ENCODE data around the gene LRRC14B.
"Not testable (repeated sequence)": the region's sequence is repeated elsewhere in the genome, so short reads cannot be mapped to it uniquely, and the experiment has no call there.

The LRRC14B gene

GRCh38 chr5:192970-193831, 1.9 kb downstream of the LRRC14B start:
- DNase-seq: no peak

DNA sequence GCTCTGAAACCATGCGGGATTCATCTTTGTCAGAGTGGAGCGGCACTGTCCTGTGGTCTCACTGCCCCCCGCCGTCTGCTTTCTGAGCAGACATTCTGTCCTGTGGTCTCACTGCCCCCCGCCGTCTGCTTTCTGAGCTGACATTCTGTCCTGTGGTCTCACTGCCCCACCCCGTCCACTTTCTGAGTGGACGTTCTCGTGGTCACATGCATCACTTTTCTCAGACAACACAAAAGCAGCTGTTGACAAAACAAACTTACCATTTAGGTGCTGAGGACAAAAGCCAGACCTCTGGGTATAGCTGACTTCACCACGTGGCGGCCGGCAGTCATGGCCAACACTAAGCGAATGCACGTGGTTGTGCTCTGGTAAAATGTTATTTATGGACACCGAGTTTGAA, 2.8 kb downstream of the LRRC14B start:
- no peak for DNase-seq

DNA sequence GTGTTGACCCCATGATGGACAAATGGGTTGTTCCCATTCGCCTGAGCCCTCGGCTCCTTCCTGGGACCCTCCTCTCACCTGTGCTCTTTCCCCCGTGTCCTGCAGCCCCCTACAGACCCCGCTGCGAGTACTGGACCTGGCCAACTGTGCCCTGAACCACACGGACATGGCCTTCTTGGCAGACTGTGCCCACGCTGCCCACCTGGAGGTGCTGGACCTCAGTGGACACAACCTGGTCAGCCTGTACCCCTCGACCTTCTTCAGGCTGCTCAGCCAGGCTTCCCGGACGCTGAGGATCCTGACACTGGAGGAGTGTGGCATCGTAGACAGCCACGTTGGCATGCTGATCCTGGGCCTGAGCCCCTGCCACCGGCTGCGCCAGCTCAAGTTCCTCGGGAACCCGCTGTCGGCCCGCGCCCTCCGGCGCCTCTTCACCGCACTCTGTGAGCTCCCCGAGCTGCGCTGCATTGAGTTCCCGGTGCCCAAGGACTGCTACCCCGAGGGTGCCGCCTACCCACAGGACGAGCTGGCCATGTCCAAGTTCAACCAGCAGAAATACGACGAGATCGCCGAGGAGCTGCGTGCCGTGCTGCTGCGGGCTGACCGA, 3.4 kb downstream of the LRRC14B start:
- DNase-seq: no peak

DNA sequence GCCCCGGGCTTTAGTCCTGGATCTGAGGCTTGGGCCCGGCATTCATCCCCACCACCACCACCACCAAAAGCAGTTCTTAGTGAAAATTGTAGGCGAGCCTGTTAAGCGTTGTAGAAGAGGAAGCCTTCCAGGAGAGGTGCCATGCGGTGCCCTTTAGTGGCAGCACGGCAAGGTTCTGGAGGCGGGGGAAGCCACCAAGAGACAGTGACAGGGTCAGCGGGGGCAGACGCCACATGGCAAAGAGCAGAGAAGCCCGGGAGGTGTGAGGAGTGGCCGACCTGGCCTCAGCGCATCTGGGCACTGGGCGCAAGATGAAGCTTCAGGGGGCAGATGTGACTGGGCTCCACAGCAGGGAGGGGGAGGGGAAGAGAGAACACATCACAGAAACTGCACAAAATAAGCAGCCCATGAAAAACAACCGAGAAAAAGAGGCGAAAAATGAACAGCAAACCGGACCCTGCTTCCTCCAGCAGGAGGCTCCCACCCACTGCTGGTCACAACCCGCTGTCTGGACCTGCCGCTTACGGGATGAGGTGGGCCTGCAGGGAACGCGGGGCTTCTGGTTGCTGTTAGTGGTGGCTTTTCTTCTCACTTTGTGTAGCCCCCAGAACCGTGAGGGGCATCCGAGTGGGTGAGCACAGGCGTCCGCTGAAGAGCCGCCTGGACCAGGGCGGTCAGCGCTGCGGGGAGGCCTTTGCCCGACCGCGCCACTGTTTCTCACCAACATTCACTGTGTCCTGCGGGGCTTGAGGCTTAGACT, 4.3 kb downstream of the LRRC14B start:
- DNase-seq: no peak

DNA sequence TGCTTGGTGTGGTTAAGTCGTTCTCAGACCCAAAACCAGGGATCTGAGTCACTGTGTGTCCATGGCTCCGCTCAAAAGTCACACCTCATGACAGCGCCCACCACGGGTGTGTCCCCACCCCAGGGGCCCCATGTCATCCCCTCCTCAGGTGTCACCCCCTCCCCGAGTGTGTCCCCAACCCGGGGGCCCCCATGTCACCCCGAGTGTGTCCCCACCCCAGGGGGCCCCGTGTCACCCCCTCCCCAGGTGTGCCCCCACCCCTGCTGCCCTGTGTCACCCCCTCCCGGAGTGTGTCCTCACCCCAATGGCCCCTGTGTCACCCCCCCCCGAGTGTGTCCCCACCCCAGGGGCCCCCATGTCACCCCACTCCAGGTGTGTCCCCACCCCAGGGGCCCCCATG, 5.1 kb downstream of the LRRC14B start:
- no peak for DNase-seq

- not testable (repeated sequence) for DNase-seq
Observed at GRCh38 chr5:197031-197430, 5.7 kb downstream of the LRRC14B start.

- no peak for DNase-seq
Observed at GRCh38 chr5:197892-198489, 6.7 kb downstream of the LRRC14B start.

GRCh38 chr5:198516-199196, 7.4 kb downstream of the LRRC14B start:
- DNase-seq: no peak

- no peak for DNase-seq
Observed at GRCh38 chr5:199197-199949, 8.1 kb downstream of the LRRC14B start.

DNA sequence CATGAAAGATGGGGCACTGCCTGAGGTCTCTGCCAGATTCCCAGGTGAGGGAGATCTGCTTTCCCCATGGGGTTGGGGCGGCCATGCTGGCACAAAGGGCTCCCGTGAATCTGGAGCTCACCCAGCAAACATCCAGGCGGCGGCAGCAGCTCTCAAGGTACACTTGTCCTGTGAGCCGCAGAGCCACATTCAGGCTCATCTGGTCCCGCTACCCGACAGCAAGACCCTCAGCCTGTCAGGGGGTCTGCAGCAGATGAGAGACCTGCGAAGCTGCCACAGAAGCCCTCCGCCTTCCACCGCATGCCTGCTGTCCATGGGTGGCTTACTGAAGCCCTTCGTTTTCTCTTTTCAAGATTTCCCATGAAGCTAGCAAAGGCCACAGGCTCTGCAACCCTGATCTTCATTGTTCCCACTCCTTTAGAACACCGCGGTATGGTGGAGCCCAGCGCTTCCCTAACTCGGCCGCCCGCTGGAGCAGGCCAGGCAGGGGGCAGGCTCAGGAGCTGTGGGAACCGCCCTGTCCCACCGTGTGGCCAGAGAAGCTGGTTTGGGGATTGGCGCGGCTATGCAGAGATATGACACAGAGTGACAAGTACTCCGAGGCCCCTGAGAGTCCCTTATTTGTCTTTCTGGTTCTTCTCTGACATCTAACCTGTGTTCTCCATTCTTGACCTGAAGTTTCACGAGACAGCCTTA, 8.8 kb downstream of the LRRC14B start:
- no peak for DNase-seq

DNA sequence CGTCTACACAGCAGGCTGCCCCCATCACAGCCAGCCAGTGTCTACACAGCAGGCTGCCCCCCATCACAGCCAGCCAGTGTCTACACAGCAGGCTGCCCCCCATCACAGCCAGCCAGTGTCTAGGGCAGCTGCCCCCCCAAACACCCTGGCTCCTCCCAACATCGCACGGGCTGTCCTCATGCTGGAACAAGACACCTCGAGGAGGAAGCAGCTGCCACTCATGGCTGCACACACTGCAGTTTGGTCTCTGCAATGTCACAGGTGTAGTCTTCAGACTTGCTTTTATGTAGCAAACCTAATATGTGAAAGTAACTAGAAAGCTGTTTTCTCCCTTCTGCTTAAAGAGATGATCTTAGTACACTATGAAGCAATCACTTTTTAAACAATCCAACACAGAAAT, 9.7 kb downstream of the LRRC14B start:
- no peak for DNase-seq

DNA sequence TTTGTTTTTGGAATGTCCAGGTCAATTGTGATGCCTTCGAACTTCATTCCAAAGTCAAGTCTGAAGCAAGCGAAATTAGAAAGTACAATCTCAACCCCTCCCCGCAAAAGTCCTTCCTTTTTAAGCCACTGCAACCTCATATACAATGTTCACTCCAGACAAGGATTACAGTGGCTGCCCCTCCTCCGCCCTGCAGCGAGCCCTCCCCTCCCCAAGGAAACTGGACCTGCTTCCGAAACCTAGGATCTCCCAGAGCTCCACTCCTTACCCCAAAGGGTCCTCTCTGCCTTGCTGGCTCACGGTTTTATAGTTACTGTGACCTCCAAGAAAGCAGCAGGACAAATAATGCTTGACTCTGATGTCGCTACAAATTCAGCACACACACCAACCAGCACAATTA, 10.4 kb downstream of the LRRC14B start:
- DNase-seq: no peak

GRCh38 chr5:203246-203930, 12.1 kb downstream of the LRRC14B start:
- DNase-seq: no peak

DNA sequence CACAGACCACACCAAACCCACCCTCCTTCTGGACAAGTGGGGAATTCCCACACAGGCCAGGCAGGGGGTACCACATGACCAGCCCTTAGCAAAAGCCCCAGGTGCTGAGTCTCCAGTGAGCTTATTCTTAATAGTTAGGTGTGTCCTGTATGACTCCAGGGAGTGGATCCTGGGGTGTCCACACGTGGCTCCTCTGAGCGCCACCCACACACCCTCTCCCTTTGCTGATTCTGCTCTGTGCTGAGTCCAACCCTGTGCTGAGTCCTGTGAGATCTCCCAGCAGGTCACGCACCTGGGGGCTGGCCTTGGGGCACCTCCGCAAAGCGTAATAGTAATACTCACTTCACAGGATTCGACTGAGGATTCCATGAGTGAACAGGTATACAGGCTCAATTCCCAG, 12.7 kb downstream of the LRRC14B start:
- no peak for DNase-seq

- no peak for DNase-seq
Observed at GRCh38 chr5:204462-204861, 13.2 kb downstream of the LRRC14B start.

GRCh38 chr5:204966-205670, 13.8 kb downstream of the LRRC14B start:
- DNase-seq: no peak

DNA sequence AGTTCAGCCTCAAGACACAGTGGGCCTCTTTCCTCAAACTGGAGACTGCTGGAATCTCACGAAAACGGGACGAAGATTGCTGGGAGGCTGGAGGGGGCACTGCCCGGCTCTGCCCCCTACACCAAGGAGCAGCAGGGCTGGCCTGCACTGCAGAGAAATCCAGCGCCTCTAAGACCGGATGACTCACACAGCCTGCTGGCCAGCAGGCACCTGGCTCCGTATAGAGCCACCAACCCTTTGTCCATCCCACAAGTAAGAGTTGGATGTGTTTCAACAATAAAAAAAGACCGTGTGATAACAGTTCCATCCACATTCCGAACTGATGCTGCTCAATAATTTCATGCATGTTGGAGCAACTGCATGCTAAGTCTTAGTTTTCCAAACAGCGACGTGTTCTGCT, 15.1 kb downstream of the LRRC14B start:
- DNase-seq: no peak

DNA sequence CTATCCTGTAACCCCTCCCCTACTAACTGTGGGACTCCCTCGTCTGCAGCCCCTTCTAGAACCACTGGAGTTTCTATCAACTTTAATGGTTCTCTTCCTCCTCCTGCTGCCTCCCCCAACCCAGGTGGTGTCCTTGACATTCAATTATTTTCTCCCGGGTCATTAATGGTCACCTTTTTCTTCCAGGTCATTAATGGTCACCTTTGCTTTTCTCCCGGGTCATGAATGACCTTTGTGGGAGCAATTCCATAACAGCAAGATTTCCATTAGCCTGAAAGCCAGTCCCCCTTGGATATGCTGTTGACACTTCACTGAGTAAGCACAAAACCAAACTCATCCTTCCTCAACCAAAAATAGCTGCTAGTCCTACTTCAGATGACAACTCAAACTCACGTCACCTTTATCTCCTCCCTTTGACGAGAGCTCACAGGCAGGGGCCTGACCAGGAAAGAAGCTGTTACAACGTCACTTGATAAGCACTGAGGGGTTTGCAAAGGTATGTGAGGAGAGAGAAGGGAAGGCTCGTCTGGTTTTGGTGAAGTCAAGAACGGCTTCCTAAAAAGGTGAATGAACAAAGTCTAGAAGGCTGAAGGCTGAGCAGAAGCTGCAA, 15.7 kb downstream of the LRRC14B start:
- no peak for DNase-seq

- DNase-seq: no peak
Observed at GRCh38 chr5:207599-207998, 16.3 kb downstream of the LRRC14B start.
